DOHH2 (cell line): Measurements from ENCODE around the gene CYP26A1.

Source experiments
- H3F3A ChIP-seq: fragments of 200-600 bp; sonication (generic), shearing (Covaris generic); 2 replicates; pipeline ENCODE4 v1.6.0; 2016; ENCODE audit warnings: antibody characterized with exemption, mild to moderate bottlenecking; ENCODE audit not compliant: control insufficient read depth, insufficient read depth
- H3K27ac ChIP-seq: fragments of 200-600 bp; sonication (generic); 2 replicates; pipeline ENCODE4 v1.5.1; 2014; ENCODE audit warnings: low read depth, mild to moderate bottlenecking, low read length, moderate library complexity
- H3K27me3 ChIP-seq: fragments of 200-600 bp; sonication (generic); 2 replicates; pipeline ENCODE4 v1.6.1; 2014; ENCODE audit warnings: mild to moderate bottlenecking, low read length, mixed read lengths; ENCODE audit not compliant: control insufficient read depth
- H3K36me3 ChIP-seq: fragments of 200-600 bp; sonication (generic); 2 replicates; pipeline ENCODE4 v1.6.1; 2014; ENCODE audit warnings: mild to moderate bottlenecking, low read length, moderate library complexity, mixed read lengths; ENCODE audit not compliant: control insufficient read depth
- H3K4me1 ChIP-seq: fragments of 200-600 bp; sonication (generic); 2 replicates; pipeline ENCODE4 v1.6.1; 2014; ENCODE audit warnings: mild to moderate bottlenecking, low read length, mixed read lengths; ENCODE audit not compliant: control insufficient read depth
- H3K4me2 ChIP-seq: fragments of 200-600 bp; sonication (generic); 2 replicates; pipeline ENCODE4 v1.6.0; 2014; ENCODE audit warnings: mild to moderate bottlenecking, low read length, moderate library complexity
- H3K4me3 ChIP-seq: fragments of 200-600 bp; sonication (generic); 2 replicates; pipeline ENCODE4 v1.5.1; 2014; ENCODE audit warnings: mild to moderate bottlenecking, low read length, mixed read lengths
- H3K79me2 ChIP-seq: fragments of 200-600 bp; sonication (generic); 2 replicates; pipeline ENCODE4 v1.6.1; 2014; ENCODE audit warnings: mild to moderate bottlenecking, low read length, mixed read lengths; ENCODE audit not compliant: control insufficient read depth
- H3K9me2 ChIP-seq: fragments of 200-600 bp; sonication (generic); replicated peaks from 2 replicates; pipeline ENCODE4 v1.6.1; 2014; ENCODE audit warnings: mild to moderate bottlenecking, low read length, mixed read lengths; ENCODE audit not compliant: control insufficient read depth
- H3K9me3 ChIP-seq: fragments of 200-600 bp; sonication (generic); 2 replicates; pipeline ENCODE4 v1.6.1; 2014; ENCODE audit warnings: antibody characterized with exemption, low read length, mixed read lengths; ENCODE audit not compliant: control insufficient read depth, insufficient read depth
- H4K20me1 ChIP-seq: fragments of 200-600 bp; sonication (generic); 2 replicates; pipeline ENCODE4 v1.6.0; 2014; ENCODE audit warnings: low read depth, mild to moderate bottlenecking, antibody characterized with exemption, low read length, moderate library complexity; ENCODE audit not compliant: control insufficient read depth, insufficient read depth
- EZH2phosphoT487 ChIP-seq: fragments of 200-600 bp; sonication (generic); IDR thresholded peaks from 2 replicates; pipeline ENCODE4 v1.6.1; 2017; ENCODE audit warnings: borderline replicate concordance, mild to moderate bottlenecking, antibody characterized with exemption, low read length, moderate library complexity, mixed read lengths
- TF ChIP-seq, protein P1 (sequence below): fragments of 200-600 bp; sonication (generic); IDR thresholded peaks from one replicate; pipeline ENCODE4 v1.5.1; 2014; ENCODE audit warnings: antibody characterized with exemption, mild to moderate bottlenecking, low read depth, low read length; ENCODE audit not compliant: poor library complexity, severe bottlenecking

The CYP26A1 gene

DNA sequence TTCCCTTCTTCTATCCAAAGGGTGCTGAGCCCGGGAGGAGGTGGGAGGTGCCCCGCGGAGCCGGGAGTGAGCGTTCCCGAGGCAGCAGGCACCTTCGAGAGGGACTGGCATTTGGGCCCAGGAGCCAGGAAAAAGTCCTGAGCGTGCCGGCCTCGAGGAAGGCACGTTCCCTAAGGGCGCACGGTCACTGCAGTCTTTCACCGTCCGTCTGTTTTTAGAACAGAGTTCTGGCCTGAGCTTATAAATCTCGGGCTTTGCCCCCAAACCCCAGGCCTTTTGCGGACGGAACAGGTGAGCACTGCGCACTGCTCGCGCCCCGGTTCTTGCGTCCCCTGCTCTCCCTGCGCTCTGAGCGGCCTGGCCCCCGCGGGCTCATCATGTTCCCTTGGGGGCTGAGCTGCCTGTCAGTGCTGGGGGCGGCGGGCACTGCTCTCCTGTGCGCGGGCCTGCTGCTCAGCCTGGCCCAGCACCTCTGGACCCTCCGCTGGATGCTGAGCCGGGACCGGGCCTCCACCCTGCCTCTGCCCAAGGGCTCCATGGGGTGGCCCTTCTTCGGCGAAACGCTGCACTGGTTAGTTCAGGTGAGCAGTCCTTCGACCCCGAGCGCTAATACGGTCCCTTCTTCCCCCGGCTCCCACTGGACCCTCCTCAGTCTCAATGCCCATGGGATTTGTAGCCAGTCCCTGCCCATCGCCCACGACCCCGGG lies 12.7 kb upstream of the CYP26A1 start:
- H3K79me2 ChIP-seq = no peaks in the 10 kb centered on the region
- H3K9me2 ChIP-seq = no peaks in the 10 kb centered on the region
- H3K36me3 ChIP-seq = no peaks in the 10 kb centered on the region
- H3K4me3 ChIP-seq = no peak overlapping the region
- no peak overlapping the region for H3K27ac ChIP-seq
- H3K4me1 ChIP-seq = peaks cover 5% of the 10 kb centered on the region; the same call in 1 of the 2 replicates
- no peak overlapping the region for H3K4me2 ChIP-seq
- TF ChIP-seq, protein P1, sequence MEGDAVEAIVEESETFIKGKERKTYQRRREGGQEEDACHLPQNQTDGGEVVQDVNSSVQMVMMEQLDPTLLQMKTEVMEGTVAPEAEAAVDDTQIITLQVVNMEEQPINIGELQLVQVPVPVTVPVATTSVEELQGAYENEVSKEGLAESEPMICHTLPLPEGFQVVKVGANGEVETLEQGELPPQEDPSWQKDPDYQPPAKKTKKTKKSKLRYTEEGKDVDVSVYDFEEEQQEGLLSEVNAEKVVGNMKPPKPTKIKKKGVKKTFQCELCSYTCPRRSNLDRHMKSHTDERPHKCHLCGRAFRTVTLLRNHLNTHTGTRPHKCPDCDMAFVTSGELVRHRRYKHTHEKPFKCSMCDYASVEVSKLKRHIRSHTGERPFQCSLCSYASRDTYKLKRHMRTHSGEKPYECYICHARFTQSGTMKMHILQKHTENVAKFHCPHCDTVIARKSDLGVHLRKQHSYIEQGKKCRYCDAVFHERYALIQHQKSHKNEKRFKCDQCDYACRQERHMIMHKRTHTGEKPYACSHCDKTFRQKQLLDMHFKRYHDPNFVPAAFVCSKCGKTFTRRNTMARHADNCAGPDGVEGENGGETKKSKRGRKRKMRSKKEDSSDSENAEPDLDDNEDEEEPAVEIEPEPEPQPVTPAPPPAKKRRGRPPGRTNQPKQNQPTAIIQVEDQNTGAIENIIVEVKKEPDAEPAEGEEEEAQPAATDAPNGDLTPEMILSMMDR = no peak
- no peak for TF ChIP-seq EZH2phosphoT487
- no peaks in the 10 kb centered on the region for H3K9me3 ChIP-seq
- H3K27me3 ChIP-seq = no peaks in the 10 kb centered on the region
- H4K20me1 ChIP-seq = no peaks in the 10 kb centered on the region
- H3F3A ChIP-seq = no peaks in the 10 kb centered on the region

- no peaks in the 10 kb centered on the region for H3K9me3 ChIP-seq
- H3K4me2 ChIP-seq = peak overlapping the region; percentile 51
- no peak overlapping the region for H3K27ac ChIP-seq
- H4K20me1 ChIP-seq = no peaks in the 10 kb centered on the region
- H3K79me2 ChIP-seq = no peaks in the 10 kb centered on the region
- no peaks in the 10 kb centered on the region for H3K9me2 ChIP-seq
- H3K4me3 ChIP-seq = peak overlapping the region; percentile 27; the same call in 1 of the 2 replicates
- TF ChIP-seq, protein P1 = no peak
- peaks cover 5% of the 10 kb centered on the region; the same call in 1 of the 2 replicates for H3K4me1 ChIP-seq
- no peaks in the 10 kb centered on the region for H3K36me3 ChIP-seq
- peaks cover 5% of the 10 kb centered on the region; the same call in 1 of the 2 replicates for H3K27me3 ChIP-seq
- no peaks in the 10 kb centered on the region for H3F3A ChIP-seq
Observed at GRCh38 chr10:93061594-93062513, 11.8 kb upstream of the CYP26A1 start.

- peak overlapping the region; percentile 51 for H3K4me2 ChIP-seq
- no peaks in the 10 kb centered on the region for H3K9me3 ChIP-seq
- H4K20me1 ChIP-seq = no peaks in the 10 kb centered on the region
- H3K27ac ChIP-seq = no peak overlapping the region
- TF ChIP-seq, protein P1 = peak; percentile 54
- TF ChIP-seq EZH2phosphoT487 = no peak
- no peaks in the 10 kb centered on the region for H3K79me2 ChIP-seq
- peaks cover 5% of the 10 kb centered on the region; the same call in 1 of the 2 replicates for H3K4me1 ChIP-seq
- H3K4me3 ChIP-seq = peak overlapping the region; percentile 27; the same call in 1 of the 2 replicates
- H3F3A ChIP-seq = no peaks in the 10 kb centered on the region
- H3K36me3 ChIP-seq = no peaks in the 10 kb centered on the region
- no peaks in the 10 kb centered on the region for H3K9me2 ChIP-seq
- H3K27me3 ChIP-seq = peaks cover 12% of the 10 kb centered on the region
Observed at GRCh38 chr10:93062514-93063143, 11.1 kb upstream of the CYP26A1 start.
